ENCODE data around the gene DSTN. TPM values are rescaled to one million over a fixed set of nuclear protein-coding genes. Genes with fewer than 3 reads are reported as not detected.
"Not testable (repeated sequence)": the region's sequence is repeated elsewhere in the genome, so short reads cannot be mapped to it uniquely, and the experiment has no call there.

The DSTN gene
- total RNA-seq, 2 experiments from 2014 or later = 25.5 to 58.1 TPM

DNA sequence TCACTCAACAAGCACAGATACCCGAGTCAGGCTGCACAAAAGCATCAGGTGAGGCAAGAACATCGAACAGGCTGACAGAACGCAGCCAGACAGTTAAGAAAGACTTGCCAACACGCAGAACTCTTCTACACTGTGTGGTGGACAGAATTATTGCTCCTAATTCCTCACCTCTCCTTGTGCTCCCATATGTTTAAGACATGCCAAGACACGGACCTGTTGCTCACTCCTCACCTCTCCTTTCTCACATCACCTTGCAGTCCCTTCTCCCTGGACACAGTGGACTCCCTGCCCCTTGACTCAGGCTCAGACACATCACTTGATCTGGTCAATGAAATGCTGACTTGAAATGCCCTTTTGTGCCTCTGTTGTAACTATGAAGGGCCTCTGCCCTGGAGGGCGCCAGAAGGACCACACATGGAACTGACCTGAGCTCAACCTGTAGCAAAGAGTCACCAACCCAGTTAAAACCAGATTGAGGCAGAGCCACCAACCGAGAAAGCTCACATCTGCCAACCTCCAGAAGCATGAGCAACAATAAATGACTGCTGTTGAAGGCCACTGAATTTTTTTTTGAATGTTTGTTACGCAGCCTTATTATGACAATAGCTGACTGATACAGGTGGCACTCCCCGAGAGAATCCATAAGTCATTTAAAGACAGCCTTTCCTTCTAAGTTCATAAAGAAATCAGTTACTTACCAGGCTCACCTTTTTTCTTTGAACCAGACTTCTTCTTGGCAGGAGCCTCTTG lies 88.2 kb downstream of the DSTN start:
- intact Hi-C loops (cut with micrococcal nuclease; ENCODE audit: unreplicated experiment) = no loop called here
- Histone ChIP-seq H2AFZ (ENCODE audit: low read length) (no peak overlapping the region), H3K4me3 (ENCODE audit: low read depth, low read length, poor library complexity, severe bottlenecking) (no peak overlapping the region), H3K9me2 (ENCODE audit: insufficient read depth, low read length) (no peaks in the 10 kb centered on the region), H3K4me1 (ENCODE audit: insufficient read depth, low read length, poor library complexity, severe bottlenecking) (peaks cover 4% of the 10 kb centered on the region), H3K4me2 (ENCODE audit: low read length) (no peak overlapping the region), H3K27ac (ENCODE audit: low read depth, low read length, poor library complexity, severe bottlenecking) (no peak overlapping the region), H3K79me2 (ENCODE audit: insufficient read depth, low read depth, low read length) (no peaks in the 10 kb centered on the region), H3K36me3 (ENCODE audit: insufficient read depth, low read length) (peaks cover 27% of the 10 kb centered on the region), H4K20me1 (ENCODE audit: insufficient read depth, low read length) (no peaks in the 10 kb centered on the region), H3K9me3 (ENCODE audit: low read length) (peaks cover 8% of the 10 kb centered on the region; the same call in 1 of the 2 replicates)
- TF ChIP-seq, protein P1, sequence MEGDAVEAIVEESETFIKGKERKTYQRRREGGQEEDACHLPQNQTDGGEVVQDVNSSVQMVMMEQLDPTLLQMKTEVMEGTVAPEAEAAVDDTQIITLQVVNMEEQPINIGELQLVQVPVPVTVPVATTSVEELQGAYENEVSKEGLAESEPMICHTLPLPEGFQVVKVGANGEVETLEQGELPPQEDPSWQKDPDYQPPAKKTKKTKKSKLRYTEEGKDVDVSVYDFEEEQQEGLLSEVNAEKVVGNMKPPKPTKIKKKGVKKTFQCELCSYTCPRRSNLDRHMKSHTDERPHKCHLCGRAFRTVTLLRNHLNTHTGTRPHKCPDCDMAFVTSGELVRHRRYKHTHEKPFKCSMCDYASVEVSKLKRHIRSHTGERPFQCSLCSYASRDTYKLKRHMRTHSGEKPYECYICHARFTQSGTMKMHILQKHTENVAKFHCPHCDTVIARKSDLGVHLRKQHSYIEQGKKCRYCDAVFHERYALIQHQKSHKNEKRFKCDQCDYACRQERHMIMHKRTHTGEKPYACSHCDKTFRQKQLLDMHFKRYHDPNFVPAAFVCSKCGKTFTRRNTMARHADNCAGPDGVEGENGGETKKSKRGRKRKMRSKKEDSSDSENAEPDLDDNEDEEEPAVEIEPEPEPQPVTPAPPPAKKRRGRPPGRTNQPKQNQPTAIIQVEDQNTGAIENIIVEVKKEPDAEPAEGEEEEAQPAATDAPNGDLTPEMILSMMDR (conservative IDR thresholded peaks at IDR 0.05; ENCODE audit: low read length) = no peak
- no peak for TF ChIP-seq EZH2phosphoT487 (IDR thresholded peaks at IDR 0.05; ENCODE audit: borderline replicate concordance, low read depth, low read length)
- no TSS peak for BruUV-seq (replicated peaks)
- DNase-seq (ENCODE audit: low spot score) = no peak
- CTCF ChIA-PET (ENCODE audit: unreplicated experiment) = no interaction called here
- POLR2A ChIA-PET = interaction anchor here (0.5 kb wide), 1 partner anchor 545 kb away, joined by 3 read pairs; no protein-coding TSS in a partner anchor

DNA sequence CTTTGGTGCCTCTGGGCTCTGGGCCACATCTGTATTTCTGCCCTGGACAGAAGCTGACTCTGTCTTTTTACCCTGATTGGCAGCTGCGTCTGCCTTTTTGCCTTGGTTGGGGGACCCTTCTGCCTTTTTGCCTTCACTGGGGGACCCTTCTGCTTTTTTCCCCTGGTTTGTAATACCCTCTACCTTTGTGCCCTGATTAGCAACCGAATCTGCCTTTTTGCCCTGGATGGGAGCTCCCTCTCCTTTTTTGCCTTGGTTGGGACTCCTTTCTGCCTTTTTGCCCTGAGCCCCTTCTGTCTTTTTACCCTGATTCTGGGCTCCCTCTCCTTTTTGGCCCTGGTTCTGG lies 88.7 kb downstream of the DSTN start:
- no peak for TF ChIP-seq EZH2phosphoT487 (IDR thresholded peaks at IDR 0.05; ENCODE audit: borderline replicate concordance, low read depth, low read length)
- TF ChIP-seq, protein P1 (conservative IDR thresholded peaks at IDR 0.05; ENCODE audit: low read length) = no peak
- peaks cover 8% of the 10 kb centered on the region; the same call in 1 of the 2 replicates for H3K9me3 ChIP-seq (ENCODE audit: low read length)
- DNase-seq (ENCODE audit: low spot score) = no peak
- H3K4me3 ChIP-seq (ENCODE audit: low read depth, low read length, poor library complexity, severe bottlenecking) = no peak overlapping the region
- H4K20me1 ChIP-seq (ENCODE audit: insufficient read depth, low read length) = no peaks in the 10 kb centered on the region
- ChIA-PET POLR2A (no interaction called here), CTCF (ENCODE audit: unreplicated experiment) (no interaction called here)
- peaks cover 27% of the 10 kb centered on the region for H3K36me3 ChIP-seq (ENCODE audit: insufficient read depth, low read length)
- H3K4me2 ChIP-seq (ENCODE audit: low read length) = no peak overlapping the region
- H3K4me1 ChIP-seq (ENCODE audit: insufficient read depth, low read length, poor library complexity, severe bottlenecking) = peaks cover 4% of the 10 kb centered on the region
- intact Hi-C loops (cut with micrococcal nuclease; ENCODE audit: unreplicated experiment) = no loop called here
- BruUV-seq (replicated peaks) = no TSS peak
- H2AFZ ChIP-seq (ENCODE audit: low read length) = no peak overlapping the region
- H3K9me2 ChIP-seq (ENCODE audit: insufficient read depth, low read length) = no peaks in the 10 kb centered on the region
- no peaks in the 10 kb centered on the region for H3K79me2 ChIP-seq (ENCODE audit: insufficient read depth, low read depth, low read length)
- H3K27ac ChIP-seq (ENCODE audit: low read depth, low read length, poor library complexity, severe bottlenecking) = no peak overlapping the region

DNA sequence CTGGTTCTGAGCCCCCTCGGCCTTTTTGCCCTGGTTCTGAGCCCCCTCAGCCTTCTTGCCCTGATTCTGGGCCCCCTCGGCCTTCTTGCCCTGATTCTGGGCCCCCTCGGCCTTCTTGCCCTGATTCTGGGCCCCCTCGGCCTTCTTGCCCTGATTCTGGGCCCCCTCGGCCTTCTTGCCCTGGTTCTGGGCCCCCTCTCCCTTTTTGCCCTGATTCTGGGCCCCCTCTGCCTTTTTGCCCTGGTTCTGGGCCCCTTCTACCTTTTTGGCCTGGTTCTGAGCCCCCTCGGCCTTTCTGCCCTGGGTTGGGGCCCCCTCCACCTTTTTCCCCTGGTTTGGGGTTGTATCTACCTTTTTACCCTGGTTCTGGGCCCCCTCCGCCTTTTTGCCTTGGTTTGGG lies 89.5 kb downstream of the DSTN start:
- H3K27ac ChIP-seq (ENCODE audit: low read depth, low read length, poor library complexity, severe bottlenecking); H3K9me3 ChIP-seq (ENCODE audit: low read length); BruUV-seq (replicated peaks); intact Hi-C loops (cut with micrococcal nuclease; ENCODE audit: unreplicated experiment); H3K4me3 ChIP-seq (ENCODE audit: low read depth, low read length, poor library complexity, severe bottlenecking); H4K20me1 ChIP-seq (ENCODE audit: insufficient read depth, low read length); H3K4me1 ChIP-seq (ENCODE audit: insufficient read depth, low read length, poor library complexity, severe bottlenecking); CTCF ChIA-PET (ENCODE audit: unreplicated experiment); H3K79me2 ChIP-seq (ENCODE audit: insufficient read depth, low read depth, low read length); H3K9me2 ChIP-seq (ENCODE audit: insufficient read depth, low read length); H2AFZ ChIP-seq (ENCODE audit: low read length); POLR2A ChIA-PET; DNase-seq (ENCODE audit: low spot score); H3K4me2 ChIP-seq (ENCODE audit: low read length): not testable (repeated sequence)
- peaks cover 27% of the 10 kb centered on the region for H3K36me3 ChIP-seq (ENCODE audit: insufficient read depth, low read length)

Other genes with a start within 250 kb of the DSTN start
- not detected in 2 replicates for gene BFSP1, start 38.7 kb upstream of the DSTN start, total RNA-seq (2014; rRNA removed; shearing (Covaris generic))
- gene BFSP1, start 38.7 kb upstream of the DSTN start, total RNA-seq (2022) = not detected in 2 replicates
- gene RRBP1, start 112.2 kb downstream of the DSTN start, total RNA-seq (2014; rRNA removed; shearing (Covaris generic)) = 13.6 and 16.8 TPM in 2 replicates
- 41.2 and 46.3 TPM in 2 replicates for gene RRBP1, start 112.2 kb downstream of the DSTN start, total RNA-seq (2022)
- not detected in 2 replicates for gene BANF2, start 129.9 kb downstream of the DSTN start, total RNA-seq (2014; rRNA removed; shearing (Covaris generic))
- gene BANF2, start 129.9 kb downstream of the DSTN start, total RNA-seq (2022) = not detected in 2 replicates

Data from OCI-LY7 (cell line).